Measurements from ENCODE around the gene HOXB7.

HOXB7 gene

GRCh38 chr17:48593840-48594537 is 16.8 kb downstream of the HOXB7 start:
- DNase-seq = peak; percentile 81

- no peak for DNase-seq
Observed at GRCh38 chr17:48593126-48593829, 17.5 kb downstream of the HOXB7 start, which contains the start of gene HOXB5. HOXB5 (minus strand) TSS chr17:48593779; CDS start chr17:48593682, 97 bp downstream.

GRCh38 chr17:48592577-48592976 is 18.2 kb downstream of the HOXB7 start:
- no peak for DNase-seq

GRCh38 chr17:48592057-48592514 is 18.7 kb downstream of the HOXB7 start:
- DNase-seq = no peak

GRCh38 chr17:48591255-48592056 is 19.4 kb downstream of the HOXB7 start:
- DNase-seq = no peak

- no peak for DNase-seq
Observed at GRCh38 chr17:48590607-48591161, 20.1 kb downstream of the HOXB7 start.

- DNase-seq = no peak
Observed at GRCh38 chr17:48589831-48590606, 20.8 kb downstream of the HOXB7 start, which contains the start of gene HOXB3. HOXB3 (minus strand) TSS chr17:48590241; CDS start chr17:48552474, 37,767 bp downstream.

- no peak for DNase-seq
Observed at GRCh38 chr17:48589060-48589830, 21.6 kb downstream of the HOXB7 start.

GRCh38 chr17:48588528-48588927 is 22.3 kb downstream of the HOXB7 start:
- no peak for DNase-seq

GRCh38 chr17:48588074-48588415 is 22.8 kb downstream of the HOXB7 start:
- DNase-seq = no peak

GRCh38 chr17:48587276-48588073 is 23.3 kb downstream of the HOXB7 start:
- no peak for DNase-seq

GRCh38 chr17:48586355-48587258 is 24.2 kb downstream of the HOXB7 start:
- no peak for DNase-seq

- DNase-seq = no peak
Observed at GRCh38 chr17:48584223-48584741, 26.5 kb downstream of the HOXB7 start.

GRCh38 chr17:48583708-48584222 is 27.1 kb downstream of the HOXB7 start:
- no peak for DNase-seq

GRCh38 chr17:48582750-48583069 is 28.1 kb downstream of the HOXB7 start:
- no peak for DNase-seq

GRCh38 chr17:48579760-48580554 is 30.9 kb downstream of the HOXB7 start:
- DNase-seq = no peak

GRCh38 chr17:48579471-48579759 is 31.4 kb downstream of the HOXB7 start:
- DNase-seq = no peak

Data from T-helper 9 cell (primary cell).